HG02571 (cell line): Measurements from ENCODE around the gene COX4I2.
A peak's percentile ranks its signal among the peaks of the same experiment; 100 is the strongest.
"Not testable (repeated sequence)": the region's sequence is repeated elsewhere in the genome, so short reads cannot be mapped to it uniquely, and the experiment has no call there.

Experiments
- ATAC-seq: cut with Tn5 transposase; IDR thresholded peaks from one replicate; pipeline ENCODE4 v1.9.1; 2021; ENCODE audit warnings: mild to moderate bottlenecking, moderate library complexity; ENCODE audit not compliant: unreplicated experiment

Gene COX4I2

DNA sequence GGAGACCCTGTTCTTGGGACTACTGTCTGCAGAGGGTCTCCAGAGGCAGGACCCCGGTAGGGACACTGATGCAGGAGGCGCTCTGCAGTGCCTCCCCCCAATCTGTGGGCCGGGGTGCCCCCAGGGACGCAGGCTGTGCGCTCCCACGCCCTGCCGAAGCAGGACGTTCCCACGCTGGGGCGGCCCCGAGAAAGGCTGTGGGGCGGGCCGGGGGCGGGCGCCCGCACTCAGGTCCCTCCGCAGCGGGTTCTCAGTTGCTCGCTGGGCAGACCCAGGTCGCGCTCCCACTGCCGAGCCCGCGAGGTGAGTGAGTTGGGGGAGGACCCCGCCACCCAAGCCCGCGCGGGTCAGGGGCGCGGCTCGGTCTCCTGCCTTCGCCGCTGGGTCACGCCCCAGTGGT, at the start of gene COX4I2:
Gene COX4I2, plus strand, starts transcription at position 253 of the 400 bp plus-strand sequence. CDS start 1,106 bp downstream, outside the sequence.
- no peak for ATAC-seq

GRCh38 chr20:31590717-31591225, 46.9 kb upstream of the COX4I2 start:
- ATAC-seq = no peak

DNA sequence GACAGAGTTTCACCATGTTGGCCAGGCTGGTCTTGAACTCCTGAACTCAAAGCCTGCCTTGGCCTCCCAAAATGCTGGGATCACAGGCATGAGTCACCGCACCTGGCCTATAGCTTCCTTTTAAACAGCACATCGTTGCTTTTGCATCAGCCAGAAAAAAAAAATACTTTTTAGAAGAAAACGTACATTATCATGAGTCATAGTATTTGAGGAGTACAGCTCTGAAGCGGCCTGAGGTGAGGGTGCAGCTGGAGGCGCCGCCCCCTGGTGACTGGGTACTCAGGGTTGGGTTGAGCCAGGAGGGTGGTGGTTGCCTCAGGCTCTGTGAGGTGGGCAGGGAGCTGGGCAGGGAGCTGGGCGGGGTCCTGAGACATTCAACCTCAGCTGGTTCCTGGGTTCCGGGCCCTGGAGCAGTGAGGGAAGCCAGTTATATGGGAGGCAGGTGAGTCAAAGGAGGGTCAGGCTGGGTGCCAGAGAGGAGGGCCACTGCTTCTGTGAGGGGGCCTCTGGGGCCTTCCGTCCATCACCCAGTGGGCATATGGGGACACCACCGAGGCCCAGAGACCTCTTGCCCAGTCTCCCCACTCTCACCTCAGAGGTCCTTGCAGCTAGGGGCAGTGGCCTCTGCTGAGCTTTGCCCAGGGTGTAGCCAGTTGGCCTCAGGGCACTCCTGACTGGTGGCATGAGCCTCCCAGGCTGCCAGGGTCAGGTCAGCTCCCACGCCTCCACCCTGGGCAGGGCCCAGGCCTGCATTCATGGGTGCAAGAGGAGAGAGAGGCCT, 44.3 kb upstream of the COX4I2 start:
- ATAC-seq = no peak

DNA sequence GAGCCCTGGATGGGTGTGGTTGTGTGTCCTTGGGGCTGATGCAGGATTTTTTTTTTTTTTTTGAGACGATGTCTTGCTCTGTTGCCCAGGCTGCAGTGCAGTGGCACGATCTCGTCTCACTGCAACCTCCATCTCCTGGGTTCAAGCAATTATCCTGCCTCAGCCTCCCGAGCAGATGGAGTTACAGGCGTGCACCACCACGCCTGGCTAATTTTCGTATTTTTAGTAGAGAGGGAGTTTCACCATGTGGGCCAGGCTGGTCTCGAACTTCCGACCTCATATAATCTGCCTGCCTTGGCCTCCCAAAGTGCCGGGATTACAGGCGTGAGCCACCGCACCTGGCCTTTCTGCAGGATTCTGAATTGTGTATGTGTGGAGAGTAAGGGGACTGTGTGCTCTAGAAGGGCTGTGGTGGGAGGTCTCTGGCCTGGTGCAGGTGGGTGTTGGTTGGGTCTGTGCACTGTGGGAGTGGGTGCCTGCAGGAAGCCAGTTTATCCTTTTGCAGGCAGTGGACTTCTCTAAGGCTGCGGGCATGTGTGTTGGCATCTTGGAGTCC, 43.6 kb upstream of the COX4I2 start:
- ATAC-seq = no peak

GRCh38 chr20:31594558-31595379, 42.9 kb upstream of the COX4I2 start:
- no peak for ATAC-seq

- no peak for ATAC-seq
These were observed 42.4 kb upstream of the COX4I2 start for GRCh38 chr20:31595380-31595653.

- ATAC-seq = no peak
These were observed 41.9 kb upstream of the COX4I2 start for GRCh38 chr20:31595654-31596411.

DNA sequence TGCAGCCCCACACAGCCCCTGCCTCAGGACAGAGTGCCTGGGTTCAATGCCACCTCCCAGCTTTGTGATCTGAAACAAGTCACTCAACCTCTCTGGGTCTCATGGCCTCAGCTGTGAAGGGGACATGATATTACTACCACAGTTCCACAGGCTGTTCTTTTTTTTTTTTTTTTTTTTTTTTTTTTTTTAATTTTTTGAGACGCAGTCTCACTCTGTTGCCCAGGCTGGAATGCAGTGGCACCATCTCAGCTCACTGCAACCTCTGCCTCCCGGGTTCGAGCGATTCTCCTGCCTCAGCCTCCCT, 41.3 kb upstream of the COX4I2 start:
- not testable (repeated sequence) for ATAC-seq

GRCh38 chr20:31596831-31597480, 40.8 kb upstream of the COX4I2 start:
- no peak for ATAC-seq

- ATAC-seq = no peak
These were observed 40.2 kb upstream of the COX4I2 start for GRCh38 chr20:31597481-31597855.

- no peak for ATAC-seq
These were observed 35.3 kb upstream of the COX4I2 start for GRCh38 chr20:31602431-31602778.

DNA sequence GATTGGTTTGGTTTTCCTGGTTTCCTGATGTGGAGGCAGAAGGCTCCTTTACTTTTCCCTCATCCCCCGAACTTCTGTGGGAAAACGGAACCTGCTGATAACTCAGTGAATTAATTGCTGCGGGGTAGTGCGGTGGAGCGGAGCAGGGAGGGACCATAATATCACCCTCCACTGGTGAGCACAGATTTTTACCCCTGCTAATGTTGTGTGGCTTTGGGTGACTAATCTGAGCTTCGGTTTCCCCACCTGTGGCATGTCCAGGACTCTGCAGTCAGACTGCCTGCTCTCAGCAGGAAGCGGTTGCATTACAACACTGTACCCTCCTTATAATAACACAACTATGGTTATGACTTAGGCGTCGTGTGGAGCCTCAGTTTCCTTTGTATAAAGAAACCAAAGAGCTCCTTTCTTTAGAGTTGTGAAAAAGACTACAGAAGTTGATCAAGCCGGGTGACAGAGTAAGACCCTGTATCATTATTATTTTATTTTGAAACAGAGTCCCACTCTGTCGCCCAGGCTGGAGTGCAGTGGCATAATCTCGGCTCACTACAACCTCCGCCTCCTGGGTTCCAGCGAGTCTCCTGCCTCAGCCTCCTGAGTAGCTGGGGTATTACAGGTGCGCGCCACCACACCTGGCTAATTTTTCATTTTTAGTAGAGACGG, 34.8 kb upstream of the COX4I2 start:
- no peak for ATAC-seq

- ATAC-seq = no peak
These were observed 33.7 kb upstream of the COX4I2 start for GRCh38 chr20:31603822-31604566.

- no peak for ATAC-seq
These were observed 33.1 kb upstream of the COX4I2 start for GRCh38 chr20:31604567-31605030.

- peak; percentile 89 for ATAC-seq
These were observed 32.4 kb upstream of the COX4I2 start, which contains the start of gene ID1 for GRCh38 chr20:31605031-31605901. TSS of gene ID1 (plus strand) at chr20:31605289. CDS start at chr20:31605388, 99 bp downstream.

GRCh38 chr20:31605902-31606803, 31.6 kb upstream of the COX4I2 start:
- ATAC-seq = no peak
